Duodenal mucosa (tissue), 2 donors: ENCODE data around the gene MXI1.

ENCODE experiments used
- H3K27ac ChIP-seq: one replicate; pipeline ENCODE4 v1.7.0; 2013; ENCODE audit warnings: low read depth, low read length
- H3K27me3 ChIP-seq, 2 donors: one replicate each; pipeline ENCODE4 v1.7.0; 2013; ENCODE audit warnings: low read length in 2 of 2, control low read depth in 1 of 2; ENCODE audit not compliant: insufficient read depth in 2 of 2, control insufficient read depth in 1 of 2
- H3K36me3 ChIP-seq, 2 donors: one replicate each; pipeline ENCODE4 v1.7.0; 2013; ENCODE audit warnings: low read length in 2 of 2, control low read depth in 1 of 2; ENCODE audit not compliant: insufficient read depth in 2 of 2, control insufficient read depth in 1 of 2
- H3K4me1 ChIP-seq, 2 donors: one replicate each; pipeline ENCODE4 v1.7.0; 2013; ENCODE audit warnings: low read length in 2 of 2, control low read depth in 1 of 2; ENCODE audit not compliant: insufficient read depth in 2 of 2, control insufficient read depth in 1 of 2
- H3K4me3 ChIP-seq, 2 donors: one replicate each; pipeline ENCODE4 v1.7.0; 2013; ENCODE audit warnings: low read length in 2 of 2, low read depth in 1 of 2
- H3K9ac ChIP-seq, 2 donors: one replicate each; pipeline ENCODE4 v1.7.0; 2013; ENCODE audit warnings: low read length in 2 of 2, low read depth in 1 of 2
- H3K9me3 ChIP-seq, 2 donors: one replicate each; pipeline ENCODE4 v1.7.0; 2013; ENCODE audit warnings: low read length in 2 of 2, control low read depth in 1 of 2; ENCODE audit not compliant: control insufficient read depth in 1 of 2

MXI1 gene

GRCh38 chr10:110214371-110214826 lies 7.0 kb downstream of the MXI1 start:
- H3K9me3 ChIP-seq, result no peaks in the 10 kb centered on the region
- no peak overlapping the region for H3K4me3 ChIP-seq
- H3K36me3 ChIP-seq, result no peaks in the 10 kb centered on the region
- H3K27ac ChIP-seq, result no peak overlapping the region
- H3K4me1 ChIP-seq, result peaks cover 30 to 39% of the 10 kb centered on the region in 2 donors
- no peak overlapping the region for H3K9ac ChIP-seq
- no peaks in the 10 kb centered on the region for H3K27me3 ChIP-seq

GRCh38 chr10:110215286-110216170 lies 8.1 kb downstream of the MXI1 start:
- H3K27me3 ChIP-seq, result no peaks in the 10 kb centered on the region
- no peaks in the 10 kb centered on the region for H3K9me3 ChIP-seq
- no peak overlapping the region for H3K27ac ChIP-seq
- H3K9ac ChIP-seq, result no peak overlapping the region
- H3K4me1 ChIP-seq, result peaks cover 37 to 39% of the 10 kb centered on the region in 2 donors
- no peak overlapping the region for H3K4me3 ChIP-seq
- no peaks in the 10 kb centered on the region for H3K36me3 ChIP-seq

- Histone ChIP-seq H3K4me1 (peaks cover 38 to 39% of the 10 kb centered on the region in 2 donors), H3K4me3 (no peak overlapping the region), H3K27me3 (no peaks in the 10 kb centered on the region), H3K9me3 (no peaks in the 10 kb centered on the region), H3K36me3 (no peaks in the 10 kb centered on the region), H3K9ac (no peak overlapping the region), H3K27ac (no peak overlapping the region)
Observed at GRCh38 chr10:110216240-110216639, 8.8 kb downstream of the MXI1 start.

GRCh38 chr10:110216942-110217661 lies 9.7 kb downstream of the MXI1 start:
- H3K4me1 ChIP-seq, result peaks cover 36 to 39% of the 10 kb centered on the region in 2 donors

GRCh38 chr10:110217662-110218008 lies 10.2 kb downstream of the MXI1 start:
- peaks cover 37% of the 10 kb centered on the region in 2 donors for H3K4me1 ChIP-seq
- no peak overlapping the region for H3K4me3 ChIP-seq
- no peaks in the 10 kb centered on the region for H3K9me3 ChIP-seq
- H3K36me3 ChIP-seq, result no peaks in the 10 kb centered on the region
- no peaks in the 10 kb centered on the region for H3K27me3 ChIP-seq
- no peak overlapping the region for H3K27ac ChIP-seq
- H3K9ac ChIP-seq, result no peak overlapping the region

More at GRCh38 chr10:110216942-110217661, 9.7 kb downstream of the MXI1 start:
- no peaks in the 10 kb centered on the region for H3K36me3 ChIP-seq
- no peak overlapping the region for H3K27ac ChIP-seq
- no peaks in the 10 kb centered on the region for H3K27me3 ChIP-seq
- no peak overlapping the region for H3K4me3 ChIP-seq
- no peaks in the 10 kb centered on the region for H3K9me3 ChIP-seq
- no peak overlapping the region for H3K9ac ChIP-seq

- H3K9ac ChIP-seq, result no peak overlapping the region
- H3K4me1 ChIP-seq, result peaks cover 33 to 35% of the 10 kb centered on the region in 2 donors
- H3K27ac ChIP-seq, result no peak overlapping the region
- no peak overlapping the region for H3K4me3 ChIP-seq
- H3K36me3 ChIP-seq, result no peaks in the 10 kb centered on the region
- no peaks in the 10 kb centered on the region for H3K9me3 ChIP-seq
- H3K27me3 ChIP-seq, result no peaks in the 10 kb centered on the region
Observed at GRCh38 chr10:110218632-110219031, 11.2 kb downstream of the MXI1 start.

- no peak overlapping the region for H3K27ac ChIP-seq
- H3K9ac ChIP-seq, result no peak overlapping the region
- no peak overlapping the region for H3K4me3 ChIP-seq
- H3K4me1 ChIP-seq, result peaks cover 25 to 29% of the 10 kb centered on the region in 2 donors
- H3K36me3 ChIP-seq, result no peaks in the 10 kb centered on the region
- no peaks in the 10 kb centered on the region for H3K9me3 ChIP-seq
- H3K27me3 ChIP-seq, result no peaks in the 10 kb centered on the region
Observed at GRCh38 chr10:110219884-110220283, 12.5 kb downstream of the MXI1 start.

- Histone ChIP-seq H3K4me3 (no peak overlapping the region), H3K27me3 (no peaks in the 10 kb centered on the region), H3K36me3 (no peaks in the 10 kb centered on the region), H3K27ac (no peak overlapping the region), H3K9ac (no peak overlapping the region), H3K4me1 (peaks cover 22 to 31% of the 10 kb centered on the region in 2 donors), H3K9me3 (no peaks in the 10 kb centered on the region)
Observed at GRCh38 chr10:110220398-110220797, 13.0 kb downstream of the MXI1 start.

- Histone ChIP-seq H3K9ac (peak overlapping the region; percentile 21 to 61), H3K4me3 (peak overlapping the region; percentile 11 to 54), H3K36me3 (no peaks in the 10 kb centered on the region), H3K4me1 (peaks cover 14 to 26% of the 10 kb centered on the region in 2 donors), H3K27ac (peak overlapping the region; percentile 12), H3K27me3 (no peaks in the 10 kb centered on the region), H3K9me3 (no peaks in the 10 kb centered on the region)
Observed at GRCh38 chr10:110221044-110221720, 13.8 kb downstream of the MXI1 start.
